Heart left ventricle (tissue), 13 donors: ENCODE measurements around the gene FAM168A.

Source experiments
- CTCF ChIP-seq, 12 donors: fragments of 200-600 bp; sonication (generic) in 4 of 12; IDR thresholded peaks; one replicate each; pipeline versions ENCODE4 v1.5.0 to v1.8.0; 2018 to 2022; ENCODE audit warnings: antibody characterized with exemption in 12 of 12, mild to moderate bottlenecking in 5 of 12
- POLR2A ChIP-seq, 2 donors: fragments of 450-650 bp; IDR thresholded peaks; one replicate each; pipeline ENCODE4 v1.6.1; 2017; ENCODE audit warnings: antibody characterized with exemption in 2 of 2, mild to moderate bottlenecking in 2 of 2, moderate library complexity in 2 of 2
- donor health status: ischemic (EF 13 %, LVEDD 7.1; RV severe dilation, severe dysfunction).
- donor health status: DM: no; HTN: yes; CAD: no.
- donor health status: DM: no; HTN: no; CAD: no.
- donor health status: ischemic (EF 25% LVEDD 6.9; RV normal size, moderate dysfunction).
- donor health status: ischemic (EF 25% LVEDD 5.7; RV mildly dilated, moderate dysfunction).
- donor health status: ischemic (EF 35%, LVEDD 5.7; RV mildly dilated, moderate dysfunction).
- donor health status: nonischemic (EF 11% LVEDD 7.7; RV severe dilation, severe dysfunction).
- donor health status: DM: yes; HTN: yes; CAD: no.
- donor health status: PGD.
- donor health status: ischemic (EF 29% LVEDD 5.4; RV normal size, mild dysfunction).
- donor health status: nonischemic (EF 23%, LVEDD 6.1; RV moderate dilation, normal function).

GRCh38 chr11:73380897-73381410 is 217.0 kb downstream of the FAM168A start:
- TF ChIP-seq CTCF (IDR thresholded peaks at IDR 0.05) (peak in 2 of 12 donors; percentile 13 to 23), POLR2A (IDR thresholded peaks at IDR 0.05) (no peak)
